Pancreas (tissue), 10 donors: ENCODE results near the gene PTCH2. TPM values are rescaled to one million over a fixed set of nuclear protein-coding genes. Genes with fewer than 3 reads are reported as not detected.

Source experiments
- ATAC-seq, 4 donors: fragments of 200-7000 bp; cut with Tn5 transposase; one replicate each; pipeline versions ENCODE4 v1.8.0 to v1.9.1; 2020; ENCODE audit warnings: mild to moderate bottlenecking in 4 of 4, moderate library complexity in 4 of 4
- DNase-seq, 6 donors: peaks; one replicate each; pipeline ENCODE4 v3.0.0-alpha.2; 2020
- FAIRE-seq: peaks from 2 replicates; lab custom pipeline; 2012; peaks lifted over from hg19 to GRCh38; lab: Jason Lieb, UNC
- H3K27ac ChIP-seq, 4 donors: fragments of 200-600 bp; sonication (generic); 1 replicate in 3 of 4; 2 replicates in 1 of 4; pipeline versions ENCODE4 v1.5.0 to v1.8.0; 2020
- H3K27me3 ChIP-seq, 4 donors: fragments of 200-600 bp; one replicate each; pipeline ENCODE4 v1.8.0; 2021
- H3K36me3 ChIP-seq, 3 donors: fragments of 200-600 bp; sonication (generic) in 1 of 3; one replicate each; pipeline versions ENCODE4 v1.5.0 to v1.8.0; 2020 to 2021
- H3K4me1 ChIP-seq, 3 donors: fragments of 200-600 bp; one replicate each; pipeline ENCODE4 v1.8.0; 2021
- H3K4me3 ChIP-seq, 4 donors: fragments of 200-600 bp; sonication (generic) in 2 of 4; one replicate each; pipeline versions ENCODE4 v1.5.0 to v1.8.0; 2020 to 2021
- H3K9me3 ChIP-seq, 4 donors: fragments of 200-600 bp; one replicate each; pipeline ENCODE4 v1.8.0; 2021
- CTCF ChIP-seq, 4 donors: fragments of 200-600 bp; sonication (generic) in 3 of 4; IDR thresholded peaks; one replicate each; pipeline versions ENCODE4 v1.5.0 to v1.8.0; 2021; ENCODE audit warnings: antibody characterized with exemption in 4 of 4
- WGBS, 2 donors: extraction: QIAGEN DNeasy Blood & Tissue Kit; methylation state at CpG; one replicate each; pipeline ENCODE4 v1.1.7; 2013; 5-methylcytosine and 5-hydroxymethylcytosine counted together
- intact Hi-C, 3 donors: fragments of 100-400 bp; cut with DNase I; formaldehyde crosslinking; loops; one replicate each; pipeline versions ENCODE4 v1.11.1 to v1.14.2; 2022
- polyA plus RNA-seq, 2 donors: library from polyadenylated mRNA; stranded (reverse); fragments of 200-250 nt; gene quantifications; one replicate each; pipeline ENCODE4 v1.2.3, GENCODE V29; 2013
- total RNA-seq, 6 donors: library from RNA; stranded (reverse); fragmentation: NEBNext Ultra II Directional in 4 of 6; extraction: Animal tissue kit (Norgen Biotek cat#: 25700) in 4 of 6; gene quantifications; one replicate each; pipeline versions ENCODE4 v1.2.1 to v1.2.4, GENCODE V29; 2021 to 2023
- donor health status: healthy with polysubstance abuse.
- donor health status: DM: no; HTN: no; CAD: no; lungs with moderate emphysema.
- donor health status: DM: no; HTN: no; CAD: no.
- donor health status: control.
- donor health status: control.
- donor health status: Bipolar disorder and iron deficiency.
- donor health status: DM: yes; HTN: yes; CAD: no.
- donor health status: DM: no; HTN: no; CAD: no.
- donor health status: DM: no; HTN: no; CAD: no.
- donor health status: DM: yes; HTN: yes; CAD: no.

Gene PTCH2
- total and polyA plus RNA-seq, 8 donors: 0.16 to 1.8 (median 0.38) TPM

- WGBS, 2 donors: 30 to 43% methylated on average over 12 of the region's 12 CpGs
- Histone ChIP-seq H3K27ac (peak overlapping the region; percentile 94 to 99 (median 98)), H3K27me3 (no peaks in the 10 kb centered on the region), H3K9me3 (no peaks in the 10 kb centered on the region), H3K36me3 (peaks cover 0 to 11% (median 0%) of the 10 kb centered on the region in 3 donors), H3K4me3 (no peak overlapping the region), H3K4me1 (peaks cover 40 to 62% (median 41%) of the 10 kb centered on the region in 3 donors)
- no peak for ATAC-seq
- no peak for TF ChIP-seq CTCF (IDR thresholded peaks at IDR 0.05)
- no peak for FAIRE-seq
- intact Hi-C loops: no loop called here
- peak; percentile 68 to 89 (median 81) for DNase-seq
Observed at GRCh38 chr1:44810101-44810761, 32.8 kb downstream of the PTCH2 start.

GRCh38 chr1:44808938-44809917, 33.8 kb downstream of the PTCH2 start:
- Histone ChIP-seq H3K9me3 (no peaks in the 10 kb centered on the region), H3K4me3 (peak overlapping the region in 2 of 4 donors; percentile 5 to 11), H3K4me1 (peaks cover 40 to 55% (median 41%) of the 10 kb centered on the region in 3 donors), H3K36me3 (peaks cover 0 to 20% (median 3%) of the 10 kb centered on the region in 3 donors), H3K27me3 (no peaks in the 10 kb centered on the region), H3K27ac (peak overlapping the region; percentile 94 to 99 (median 98))
- ATAC-seq (no peak), FAIRE-seq (no peak), DNase-seq (peak in 4 of 6 donors; percentile 39 to 64 (median 51))
- no peak for TF ChIP-seq CTCF (IDR thresholded peaks at IDR 0.05)
- 60 to 65% methylated on average over 6 of the region's 6 CpGs for WGBS, 2 donors
- intact Hi-C loops: no loop called here

GRCh38 chr1:44808063-44808937, 34.8 kb downstream of the PTCH2 start, which contains the start of gene BTBD19:
Gene BTBD19 (plus strand): TSS chr1:44808523. CDS start chr1:44808821, 298 bp downstream.
- FAIRE-seq (no peak), DNase-seq (peak; percentile 62 to 87 (median 74)), ATAC-seq (peak; percentile 11 to 35 (median 20))
- no peak for TF ChIP-seq CTCF (IDR thresholded peaks at IDR 0.05)
- peak within 1 kb of the TSS in 2 of 4 donors; percentile 5 to 11 for H3K4me3 ChIP-seq
- peak within 1 kb of the TSS; percentile 94 to 99 (median 98) for H3K27ac ChIP-seq
- no peaks in the 10 kb centered on the region for H3K27me3 ChIP-seq
- H3K9me3 ChIP-seq: no peaks in the 10 kb centered on the region
- intact Hi-C loops: no loop called here
- peaks cover 0 to 29% (median 10%) of the 10 kb centered on the region in 3 donors for H3K36me3 ChIP-seq
- H3K4me1 ChIP-seq: peaks cover 40 to 54% (median 41%) of the 10 kb centered on the region in 3 donors
- WGBS, 2 donors: 37 to 48% methylated on average over 23 of the region's 23 CpGs

GRCh38 chr1:44807364-44808062, 35.5 kb downstream of the PTCH2 start:
- ATAC-seq (peak; percentile 84 to 89 (median 87)), DNase-seq (peak; percentile 90 to 98 (median 97)), FAIRE-seq (peak; percentile 76)
- Histone ChIP-seq H3K27me3 (no peaks in the 10 kb centered on the region), H3K4me3 (peak overlapping the region in 1 of 4 donors; percentile 13), H3K27ac (peak overlapping the region; percentile 94 to 99 (median 98)), H3K9me3 (no peaks in the 10 kb centered on the region), H3K4me1 (peaks cover 40 to 50% (median 41%) of the 10 kb centered on the region in 3 donors), H3K36me3 (peaks cover 0 to 32% (median 10%) of the 10 kb centered on the region in 3 donors)
- TF ChIP-seq CTCF (IDR thresholded peaks at IDR 0.05): no peak
- 7 to 9% methylated on average over 16 of the region's 16 CpGs for WGBS, 2 donors
- intact Hi-C loops: no loop called here
